Gastroesophageal sphincter (tissue), 4 donors: ENCODE results near the gene DNMT1. TPM values are rescaled to one million over a fixed set of nuclear protein-coding genes. Genes with fewer than 3 reads are reported as not detected.
"Not testable (repeated sequence)": the region's sequence is repeated elsewhere in the genome, so short reads cannot be mapped to it uniquely, and the experiment has no call there.

Experiments used
- ATAC-seq: fragments of 150-250 bp; one replicate; pipeline ENCODE4 v1.9.1; 2016; ENCODE audit warnings: mild to moderate bottlenecking, moderate library complexity
- H3K27ac ChIP-seq, 4 donors: fragments of 200-600 bp; sonication (generic) in 3 of 4; 1 replicate in 3 of 4; 2 replicates in 1 of 4; pipeline ENCODE4 v1.5.1; 2016 to 2019
- H3K27me3 ChIP-seq: fragments of 200-600 bp; sonication (generic); one replicate; pipeline ENCODE4 v1.5.1; 2019
- H3K36me3 ChIP-seq, 2 donors: fragments of 200-600 bp; sonication (generic); one replicate each; pipeline ENCODE4 v1.5.1; 2019; ENCODE audit warnings: control low read depth in 1 of 2
- H3K4me1 ChIP-seq, 3 donors: fragments of 200-600 bp; sonication (generic); 1 replicate in 2 of 3; 2 replicates in 1 of 3; pipeline ENCODE4 v1.5.1; 2016 to 2019; ENCODE audit warnings: control low read depth in 2 of 3
- H3K4me3 ChIP-seq, 2 donors: fragments of 200-600 bp; sonication (generic); one replicate each; pipeline ENCODE4 v1.5.1; 2019; ENCODE audit warnings: mild to moderate bottlenecking in 1 of 2, moderate library complexity in 1 of 2
- H3K9me3 ChIP-seq, 3 donors: fragments of 200-600 bp; sonication (generic); one replicate each; pipeline ENCODE4 v1.5.1; 2017 to 2019; ENCODE audit warnings: control low read depth in 2 of 3
- CTCF ChIP-seq, 4 experiments: fragments of 200-600 bp in 2 of 4; fragments of 450-650 bp in 2 of 4; sonication (generic) in 1 of 4; IDR thresholded peaks; one replicate each; pipeline ENCODE4 v1.5.1; 2017 to 2019; ENCODE audit warnings: antibody characterized with exemption in 4 of 4, mild to moderate bottlenecking in 2 of 4, moderate library complexity in 2 of 4
- EP300 ChIP-seq: sonication (generic); formaldehyde crosslinking; IDR thresholded peaks from one replicate; pipeline ENCODE4 v1.6.1; 2017; ENCODE audit warnings: antibody characterized with exemption, mild to moderate bottlenecking
- POLR2A ChIP-seq, 2 donors: fragments of 450-650 bp; IDR thresholded peaks; one replicate each; pipeline ENCODE4 v1.6.1; 2017; ENCODE audit warnings: antibody characterized with exemption in 2 of 2, mild to moderate bottlenecking in 2 of 2, moderate library complexity in 1 of 2
- POLR2AphosphoS5 ChIP-seq: sonication (generic); formaldehyde crosslinking; IDR thresholded peaks from one replicate; pipeline ENCODE4 v1.6.1; 2017; ENCODE audit warnings: antibody characterized with exemption
- WGBS, 2 donors: methylation state at CpG; one replicate each; pipeline ENCODE4 v1.1.5; 2018; ENCODE audit warnings: low coverage in 1 of 2; 5-methylcytosine and 5-hydroxymethylcytosine counted together
- total RNA-seq, 4 donors: library from RNA; depleted of rRNA; stranded (reverse); fragments of >200 nt; gene quantifications; one replicate each; pipeline ENCODE4 v1.1.0, GENCODE V29; 2016

DNMT1 gene
- total RNA-seq, 4 donors from 2014 or later: 28.1 to 50.6 (median 38.1) TPM

- TF ChIP-seq CTCF (IDR thresholded peaks at IDR 0.05) (no peak), EP300 (no peak), POLR2AphosphoS5 (no peak), POLR2A (IDR thresholded peaks at IDR 0.05) (no peak)
- no peak overlapping the region for H3K27ac ChIP-seq
- whole genome bisulfite sequencing, 2 donors: 72 to 79% methylated on average over 3 to 7 of the region's 7 CpGs
- no peak for ATAC-seq
- H3K9me3 ChIP-seq: no peaks in the 10 kb centered on the region
- no peaks in the 10 kb centered on the region for H3K4me1 ChIP-seq
- peaks cover 0 to 73% of the 10 kb centered on the region in 2 donors for H3K36me3 ChIP-seq
- H3K27me3 ChIP-seq: no peaks in the 10 kb centered on the region
- no peak overlapping the region for H3K4me3 ChIP-seq
Measured at GRCh38 chr19:10180459-10180858, 14.3 kb downstream of the DNMT1 start.

- H3K36me3 ChIP-seq: peaks cover 0 to 74% of the 10 kb centered on the region in 2 donors
- H3K27me3 ChIP-seq, H3K27ac ChIP-seq, H3K9me3 ChIP-seq, ATAC-seq, H3K4me3 ChIP-seq, H3K4me1 ChIP-seq: not testable (repeated sequence)
- 87 to 93% methylated on average over 3 to 5 of the region's 6 CpGs for WGBS, 2 donors
Measured at GRCh38 chr19:10180024-10180423, 14.7 kb downstream of the DNMT1 start.

GRCh38 chr19:10173527-10173926, 21.2 kb downstream of the DNMT1 start:
- 74 to 95% methylated on average over 4 to 9 of the region's 9 CpGs for WGBS, 2 donors
- no peak for ATAC-seq
- Histone ChIP-seq H3K9me3 (no peaks in the 10 kb centered on the region), H3K4me1 (no peaks in the 10 kb centered on the region), H3K27me3 (no peaks in the 10 kb centered on the region), H3K4me3 (no peak overlapping the region), H3K27ac (no peak overlapping the region), H3K36me3 (peaks cover 0 to 97% of the 10 kb centered on the region in 2 donors)
- TF ChIP-seq EP300 (no peak), CTCF (IDR thresholded peaks at IDR 0.05) (no peak), POLR2A (IDR thresholded peaks at IDR 0.05) (no peak), POLR2AphosphoS5 (no peak)

GRCh38 chr19:10168386-10168948, 26.3 kb downstream of the DNMT1 start:
- no peak for ATAC-seq
- H3K27ac ChIP-seq: no peak overlapping the region
- TF ChIP-seq CTCF (IDR thresholded peaks at IDR 0.05) (no peak), EP300 (no peak), POLR2A (IDR thresholded peaks at IDR 0.05) (no peak), POLR2AphosphoS5 (no peak)
- no peaks in the 10 kb centered on the region for H3K4me1 ChIP-seq
- no peak overlapping the region for H3K4me3 ChIP-seq
- WGBS, 2 donors: 90 to 100% methylated on average over 1 to 2 of the region's 2 CpGs
- peaks cover 0 to 95% of the 10 kb centered on the region in 2 donors for H3K36me3 ChIP-seq
- no peaks in the 10 kb centered on the region for H3K9me3 ChIP-seq
- no peaks in the 10 kb centered on the region for H3K27me3 ChIP-seq

- Histone ChIP-seq H3K9me3 (no peaks in the 10 kb centered on the region), H3K4me3 (no peak overlapping the region), H3K4me1 (no peaks in the 10 kb centered on the region), H3K27me3 (no peaks in the 10 kb centered on the region), H3K36me3 (peaks cover 0 to 95% of the 10 kb centered on the region in 2 donors), H3K27ac (no peak overlapping the region)
- ATAC-seq: no peak
- TF ChIP-seq POLR2A (IDR thresholded peaks at IDR 0.05) (no peak), POLR2AphosphoS5 (no peak), CTCF (IDR thresholded peaks at IDR 0.05) (no peak), EP300 (no peak)
- WGBS, 2 donors: 92 to 96% methylated on average over 2 to 3 of the region's 6 CpGs
Measured at GRCh38 chr19:10167459-10167858, 27.3 kb downstream of the DNMT1 start.

GRCh38 chr19:10166501-10166900, 28.3 kb downstream of the DNMT1 start:
- H3K36me3 ChIP-seq: peaks cover 0 to 95% of the 10 kb centered on the region in 2 donors
- not testable (repeated sequence) for H3K27ac ChIP-seq, H3K27me3 ChIP-seq, H3K9me3 ChIP-seq, ATAC-seq, H3K4me3 ChIP-seq, H3K4me1 ChIP-seq
- 94% methylated on average over 7 of the region's 10 CpGs; no CpG with 5 or more reads in 1 of the 2 donors for whole genome bisulfite sequencing, 2 donors
